Measurements from ENCODE around the gene N4BP3.
A peak's percentile ranks its signal among the peaks of the same experiment; 100 is the strongest.

The N4BP3 gene

DNA sequence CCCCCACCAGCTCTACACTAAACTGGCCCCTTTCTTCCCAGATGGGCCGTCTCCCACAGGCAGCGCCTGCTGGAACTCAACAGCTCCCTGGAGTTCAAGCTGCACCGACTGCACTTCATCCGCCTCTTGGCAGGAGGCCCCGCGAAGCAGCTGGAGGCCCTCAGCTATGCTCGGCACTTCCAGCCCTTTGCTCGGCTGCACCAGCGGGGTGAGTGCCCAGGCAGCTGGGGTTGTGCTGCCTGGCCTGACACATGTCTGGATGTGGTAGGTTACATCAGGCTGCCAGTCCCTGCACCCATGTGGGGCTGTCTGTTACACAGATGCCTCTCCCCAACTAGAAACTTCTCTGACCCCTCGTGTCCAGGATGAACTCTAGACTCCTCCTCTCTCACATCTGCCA, 30.6 kb downstream of the N4BP3 start:
- no peak for DNase-seq (ENCODE audit: low read depth in 1 of 2, low spot score in 1 of 2)
- Histone ChIP-seq H3K27me3 (ENCODE audit: insufficient read depth, poor library complexity, severe bottlenecking) (no peaks in the 10 kb centered on the region), H3K4me3 (replicated peaks; ENCODE audit: insufficient read depth, low read length) (no peak overlapping the region), H3K27ac (replicated peaks) (no peak overlapping the region)
- TF ChIP-seq POLR2AphosphoS5 (IDR thresholded peaks at IDR 0.05; ENCODE audit: low read depth) (no peak), SPI1 (IDR thresholded peaks at IDR 0.05; ENCODE audit: borderline replicate concordance, low read depth) (no peak), GABPA (IDR thresholded peaks at IDR 0.05; ENCODE audit: low read depth) (no peak)
- TF ChIP-seq, protein P1, sequence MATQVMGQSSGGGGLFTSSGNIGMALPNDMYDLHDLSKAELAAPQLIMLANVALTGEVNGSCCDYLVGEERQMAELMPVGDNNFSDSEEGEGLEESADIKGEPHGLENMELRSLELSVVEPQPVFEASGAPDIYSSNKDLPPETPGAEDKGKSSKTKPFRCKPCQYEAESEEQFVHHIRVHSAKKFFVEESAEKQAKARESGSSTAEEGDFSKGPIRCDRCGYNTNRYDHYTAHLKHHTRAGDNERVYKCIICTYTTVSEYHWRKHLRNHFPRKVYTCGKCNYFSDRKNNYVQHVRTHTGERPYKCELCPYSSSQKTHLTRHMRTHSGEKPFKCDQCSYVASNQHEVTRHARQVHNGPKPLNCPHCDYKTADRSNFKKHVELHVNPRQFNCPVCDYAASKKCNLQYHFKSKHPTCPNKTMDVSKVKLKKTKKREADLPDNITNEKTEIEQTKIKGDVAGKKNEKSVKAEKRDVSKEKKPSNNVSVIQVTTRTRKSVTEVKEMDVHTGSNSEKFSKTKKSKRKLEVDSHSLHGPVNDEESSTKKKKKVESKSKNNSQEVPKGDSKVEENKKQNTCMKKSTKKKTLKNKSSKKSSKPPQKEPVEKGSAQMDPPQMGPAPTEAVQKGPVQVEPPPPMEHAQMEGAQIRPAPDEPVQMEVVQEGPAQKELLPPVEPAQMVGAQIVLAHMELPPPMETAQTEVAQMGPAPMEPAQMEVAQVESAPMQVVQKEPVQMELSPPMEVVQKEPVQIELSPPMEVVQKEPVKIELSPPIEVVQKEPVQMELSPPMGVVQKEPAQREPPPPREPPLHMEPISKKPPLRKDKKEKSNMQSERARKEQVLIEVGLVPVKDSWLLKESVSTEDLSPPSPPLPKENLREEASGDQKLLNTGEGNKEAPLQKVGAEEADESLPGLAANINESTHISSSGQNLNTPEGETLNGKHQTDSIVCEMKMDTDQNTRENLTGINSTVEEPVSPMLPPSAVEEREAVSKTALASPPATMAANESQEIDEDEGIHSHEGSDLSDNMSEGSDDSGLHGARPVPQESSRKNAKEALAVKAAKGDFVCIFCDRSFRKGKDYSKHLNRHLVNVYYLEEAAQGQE (IDR thresholded peaks at IDR 0.05; ENCODE audit: insufficient replicate concordance, low read depth) = no peak
- TF ChIP-seq, protein P2, sequence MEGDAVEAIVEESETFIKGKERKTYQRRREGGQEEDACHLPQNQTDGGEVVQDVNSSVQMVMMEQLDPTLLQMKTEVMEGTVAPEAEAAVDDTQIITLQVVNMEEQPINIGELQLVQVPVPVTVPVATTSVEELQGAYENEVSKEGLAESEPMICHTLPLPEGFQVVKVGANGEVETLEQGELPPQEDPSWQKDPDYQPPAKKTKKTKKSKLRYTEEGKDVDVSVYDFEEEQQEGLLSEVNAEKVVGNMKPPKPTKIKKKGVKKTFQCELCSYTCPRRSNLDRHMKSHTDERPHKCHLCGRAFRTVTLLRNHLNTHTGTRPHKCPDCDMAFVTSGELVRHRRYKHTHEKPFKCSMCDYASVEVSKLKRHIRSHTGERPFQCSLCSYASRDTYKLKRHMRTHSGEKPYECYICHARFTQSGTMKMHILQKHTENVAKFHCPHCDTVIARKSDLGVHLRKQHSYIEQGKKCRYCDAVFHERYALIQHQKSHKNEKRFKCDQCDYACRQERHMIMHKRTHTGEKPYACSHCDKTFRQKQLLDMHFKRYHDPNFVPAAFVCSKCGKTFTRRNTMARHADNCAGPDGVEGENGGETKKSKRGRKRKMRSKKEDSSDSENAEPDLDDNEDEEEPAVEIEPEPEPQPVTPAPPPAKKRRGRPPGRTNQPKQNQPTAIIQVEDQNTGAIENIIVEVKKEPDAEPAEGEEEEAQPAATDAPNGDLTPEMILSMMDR (IDR thresholded peaks at IDR 0.05; ENCODE audit: insufficient read depth, low read length) = no peak

DNA sequence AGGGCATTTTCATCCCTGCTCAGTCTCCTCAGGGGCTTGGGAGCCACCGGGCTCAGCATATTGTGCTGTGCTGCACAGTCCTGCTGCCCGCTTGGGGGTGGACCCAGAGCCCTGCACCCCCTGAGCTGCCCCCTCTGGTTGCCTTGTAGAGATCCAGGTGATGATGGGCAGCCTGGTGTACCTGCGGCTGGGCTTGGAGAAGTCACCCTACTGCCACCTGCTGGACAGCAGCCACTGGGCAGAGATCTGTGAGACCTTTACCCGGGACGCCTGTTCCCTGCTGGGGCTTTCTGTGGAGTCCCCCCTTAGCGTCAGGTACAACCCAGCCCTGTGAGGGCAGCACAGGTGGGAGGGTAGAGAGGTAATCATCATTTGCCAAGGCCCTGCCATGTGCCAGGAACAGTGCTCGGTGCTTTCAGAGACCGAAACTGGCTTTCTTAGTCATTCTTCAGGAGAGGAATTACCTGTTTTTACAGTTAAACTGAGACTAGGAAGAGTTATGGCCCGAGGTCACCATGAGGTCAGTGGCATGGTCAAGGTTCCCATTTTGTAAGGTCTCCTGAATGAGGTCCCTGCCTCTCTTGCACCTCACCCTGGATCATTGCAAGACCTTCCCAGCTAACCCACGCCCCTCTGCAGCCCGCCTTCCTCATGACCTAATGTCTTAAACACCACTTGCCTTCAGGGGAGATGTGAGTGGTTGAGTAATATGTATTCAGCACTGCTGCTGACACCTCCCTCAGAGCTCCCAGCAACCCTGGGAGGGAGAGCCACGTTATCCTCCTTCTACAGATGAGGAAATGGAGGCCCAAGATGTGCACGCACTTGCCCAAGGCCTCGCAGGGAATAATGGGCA, 32.9 kb downstream of the N4BP3 start:
- peak in 1 of 2 experiments; percentile 59 for DNase-seq (ENCODE audit: low read depth in 1 of 2, low spot score in 1 of 2)
- no peaks in the 10 kb centered on the region for H3K27me3 ChIP-seq (ENCODE audit: insufficient read depth, poor library complexity, severe bottlenecking)
- no peak overlapping the region for H3K4me3 ChIP-seq (replicated peaks; ENCODE audit: insufficient read depth, low read length)
- no peak overlapping the region for H3K27ac ChIP-seq (replicated peaks)
- no peak for TF ChIP-seq GABPA (IDR thresholded peaks at IDR 0.05; ENCODE audit: low read depth)
- no peak for TF ChIP-seq POLR2AphosphoS5 (IDR thresholded peaks at IDR 0.05; ENCODE audit: low read depth)
- no peak for TF ChIP-seq SPI1 (IDR thresholded peaks at IDR 0.05; ENCODE audit: borderline replicate concordance, low read depth)
- TF ChIP-seq, protein P2 (IDR thresholded peaks at IDR 0.05; ENCODE audit: insufficient read depth, low read length) = peak; percentile 66

DNA sequence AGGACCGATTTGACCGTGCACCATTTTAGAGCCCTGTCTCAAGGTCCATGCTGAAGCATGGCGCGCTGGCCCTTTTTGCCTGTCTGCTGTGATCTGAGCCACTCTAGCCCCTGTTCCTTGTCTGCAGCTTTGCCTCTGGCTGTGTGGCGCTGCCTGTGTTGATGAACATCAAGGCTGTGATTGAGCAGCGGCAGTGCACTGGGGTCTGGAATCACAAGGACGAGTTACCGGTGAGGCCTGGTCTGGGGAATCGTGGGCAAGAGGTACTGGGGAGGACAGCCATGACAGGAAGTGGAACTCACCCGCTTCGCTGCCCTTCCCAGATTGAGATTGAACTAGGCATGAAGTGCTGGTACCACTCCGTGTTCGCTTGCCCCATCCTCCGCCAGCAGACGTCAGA, 34.1 kb downstream of the N4BP3 start:
- Histone ChIP-seq H3K4me3 (replicated peaks; ENCODE audit: insufficient read depth, low read length) (no peak overlapping the region), H3K27me3 (ENCODE audit: insufficient read depth, poor library complexity, severe bottlenecking) (no peaks in the 10 kb centered on the region), H3K27ac (replicated peaks) (no peak overlapping the region)
- TF ChIP-seq POLR2AphosphoS5 (IDR thresholded peaks at IDR 0.05; ENCODE audit: low read depth) (no peak), SPI1 (IDR thresholded peaks at IDR 0.05; ENCODE audit: borderline replicate concordance, low read depth) (no peak), GABPA (IDR thresholded peaks at IDR 0.05; ENCODE audit: low read depth) (no peak)
- TF ChIP-seq, protein P2 (IDR thresholded peaks at IDR 0.05; ENCODE audit: insufficient read depth, low read length) = no peak
- DNase-seq (ENCODE audit: low read depth in 1 of 2, low spot score in 1 of 2) = no peak

DNA sequence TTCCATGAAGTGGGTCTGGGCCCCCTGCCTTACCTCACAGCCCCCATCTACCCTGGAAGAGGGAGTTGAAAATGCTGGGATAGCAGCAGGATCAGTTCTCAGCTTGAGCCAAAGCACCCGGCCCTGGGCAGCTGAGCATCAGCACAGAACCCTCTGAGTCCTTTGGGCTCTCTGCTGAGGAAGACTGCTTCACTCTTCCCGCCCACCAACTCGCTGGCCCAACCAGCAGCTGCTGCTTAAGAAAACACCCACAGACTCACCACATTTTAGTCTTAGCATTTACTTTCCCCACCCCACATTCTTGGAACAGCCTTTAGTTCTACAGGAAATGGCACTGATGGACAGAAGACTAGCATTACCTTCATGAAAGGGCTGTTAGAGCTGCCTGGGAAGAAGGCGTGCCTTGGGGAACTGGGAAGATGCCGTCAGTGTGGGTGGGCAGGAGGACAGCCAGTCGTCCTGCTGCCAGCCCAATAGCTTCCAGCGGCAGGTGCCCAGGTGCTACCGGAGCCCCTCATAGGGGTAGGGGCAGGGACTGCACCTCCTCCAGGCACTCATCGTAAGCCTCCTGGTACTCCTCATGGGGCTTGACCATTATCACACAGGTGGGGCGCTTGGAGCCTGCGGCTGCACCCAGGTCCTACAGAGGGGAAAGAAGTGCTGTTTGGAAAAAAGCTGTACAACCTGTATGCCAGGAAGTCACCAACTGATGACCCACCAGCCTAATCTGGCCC, 36.0 kb downstream of the N4BP3 start:
- H3K4me3 ChIP-seq (replicated peaks; ENCODE audit: insufficient read depth, low read length) = no peak overlapping the region
- DNase-seq (ENCODE audit: low read depth in 1 of 2, low spot score in 1 of 2) = no peak
- H3K27ac ChIP-seq (replicated peaks) = no peak overlapping the region
- H3K27me3 ChIP-seq (ENCODE audit: insufficient read depth, poor library complexity, severe bottlenecking) = no peaks in the 10 kb centered on the region
- TF ChIP-seq, protein P2 (IDR thresholded peaks at IDR 0.05; ENCODE audit: insufficient read depth, low read length) = no peak
- no peak for TF ChIP-seq GABPA (IDR thresholded peaks at IDR 0.05; ENCODE audit: low read depth)
- TF ChIP-seq, protein P1 (IDR thresholded peaks at IDR 0.05; ENCODE audit: insufficient replicate concordance, low read depth) = no peak
- TF ChIP-seq SPI1 (IDR thresholded peaks at IDR 0.05; ENCODE audit: borderline replicate concordance, low read depth) = no peak

Measured in HL-60 (cell line).